ENCODE measurements around the gene CNTN5. TPM values are rescaled to one million over a fixed set of nuclear protein-coding genes. Genes with fewer than 3 reads are reported as not detected.

Gene CNTN5
- polyA plus RNA-seq, 1 donor from 2014 or later = 1.1 TPM

- H4K20me1 ChIP-seq (ENCODE audit: insufficient read depth) = no peaks in the 10 kb centered on the region
- no peak overlapping the region for H3K4me3 ChIP-seq (ENCODE audit: low read length)
- no peak overlapping the region for H3K4me2 ChIP-seq (ENCODE audit: low read length)
- H3F3A ChIP-seq (ENCODE audit: insufficient read depth, low read length, poor library complexity, severe bottlenecking) = no peaks in the 10 kb centered on the region
- H2AFZ ChIP-seq (ENCODE audit: low read depth, low read length) = no peak overlapping the region
- H3K27ac ChIP-seq (ENCODE audit: low read length) = no peak overlapping the region
- no peaks in the 10 kb centered on the region for H3K9me3 ChIP-seq (ENCODE audit: low read length)
- no peak overlapping the region for H3K9ac ChIP-seq (ENCODE audit: low read length)
- H3K27me3 ChIP-seq (ENCODE audit: insufficient read depth, low read depth, low read length) = no peaks in the 10 kb centered on the region
- no peaks in the 10 kb centered on the region for H3K9me2 ChIP-seq (ENCODE audit: insufficient read depth, low read length)
- no peaks in the 10 kb centered on the region for H3K79me2 ChIP-seq (replicated peaks; ENCODE audit: insufficient read depth, low read length)
- no peaks in the 10 kb centered on the region for H3K36me3 ChIP-seq (ENCODE audit: insufficient read depth, low read length)
- TF ChIP-seq RAD21 (conservative IDR thresholded peaks at IDR 0.05) (no peak), REST (IDR thresholded peaks at IDR 0.05; ENCODE audit: borderline replicate concordance) (no peak), EZH2 (IDR thresholded peaks at IDR 0.05; ENCODE audit: borderline replicate concordance, insufficient read depth, low read length, poor library complexity, severe bottlenecking) (no peak), TAF1 (IDR thresholded peaks at IDR 0.05; ENCODE audit: low read depth) (no peak), MXI1 (conservative IDR thresholded peaks at IDR 0.05; ENCODE audit: poor library complexity, severe bottlenecking) (no peak), EP300 (conservative IDR thresholded peaks at IDR 0.05; ENCODE audit: poor library complexity, severe bottlenecking) (no peak), SMC3 (conservative IDR thresholded peaks at IDR 0.05; ENCODE audit: poor library complexity) (no peak), CTCF (IDR thresholded peaks at IDR 0.05; ENCODE audit: poor library complexity, severe bottlenecking) (no peak), POLR2AphosphoS5 (IDR thresholded peaks at IDR 0.05) (no peak)
These were observed 1161.6 kb downstream of the CNTN5 start for GRCh38 chr11:100182350-100182749.

GRCh38 chr11:100182927-100183326, 1162.2 kb downstream of the CNTN5 start:
- Histone ChIP-seq H3K4me3 (ENCODE audit: low read length) (no peak overlapping the region), H2AFZ (ENCODE audit: low read depth, low read length) (no peak overlapping the region), H3K9me3 (ENCODE audit: low read length) (no peaks in the 10 kb centered on the region), H3K79me2 (replicated peaks; ENCODE audit: insufficient read depth, low read length) (no peaks in the 10 kb centered on the region), H3F3A (ENCODE audit: insufficient read depth, low read length, poor library complexity, severe bottlenecking) (no peaks in the 10 kb centered on the region), H3K27me3 (ENCODE audit: insufficient read depth, low read depth, low read length) (no peaks in the 10 kb centered on the region), H3K9me2 (ENCODE audit: insufficient read depth, low read length) (no peaks in the 10 kb centered on the region), H4K20me1 (ENCODE audit: insufficient read depth) (no peaks in the 10 kb centered on the region), H3K27ac (ENCODE audit: low read length) (no peak overlapping the region), H3K36me3 (ENCODE audit: insufficient read depth, low read length) (no peaks in the 10 kb centered on the region), H3K4me2 (ENCODE audit: low read length) (no peak overlapping the region), H3K9ac (ENCODE audit: low read length) (no peak overlapping the region)
- TF ChIP-seq MXI1 (conservative IDR thresholded peaks at IDR 0.05; ENCODE audit: poor library complexity, severe bottlenecking) = no peak
- no peak for TF ChIP-seq RAD21 (conservative IDR thresholded peaks at IDR 0.05)
- TF ChIP-seq TAF1 (IDR thresholded peaks at IDR 0.05; ENCODE audit: low read depth) = no peak
- no peak for TF ChIP-seq REST (IDR thresholded peaks at IDR 0.05; ENCODE audit: borderline replicate concordance)
- TF ChIP-seq EZH2 (IDR thresholded peaks at IDR 0.05; ENCODE audit: borderline replicate concordance, insufficient read depth, low read length, poor library complexity, severe bottlenecking) = no peak
